ENCODE measurements around the gene PITRM1.

PITRM1 gene

GRCh38 chr10:3100093-3100792, 72.3 kb downstream of the PITRM1 start:
- no peak overlapping the region for H3K4me3 ChIP-seq (ENCODE audit: control insufficient read depth, low read depth, low read length)
- no peak for DNase-seq (ENCODE audit: low read depth)
- TF ChIP-seq CTCF (IDR thresholded peaks at IDR 0.05; ENCODE audit: control insufficient read depth, insufficient read depth, low read depth, low read length, missing control alignments), result no peak

GRCh38 chr10:3099291-3100092, 73.1 kb downstream of the PITRM1 start:
- no peak overlapping the region for H3K4me3 ChIP-seq (ENCODE audit: control insufficient read depth, low read depth, low read length)
- no peak for TF ChIP-seq CTCF (IDR thresholded peaks at IDR 0.05; ENCODE audit: control insufficient read depth, insufficient read depth, low read depth, low read length, missing control alignments)
- DNase-seq (ENCODE audit: low read depth), result peak; percentile 72

- DNase-seq (ENCODE audit: low read depth), result no peak
- no peak overlapping the region for H3K4me3 ChIP-seq (ENCODE audit: control insufficient read depth, low read depth, low read length)
- TF ChIP-seq CTCF (IDR thresholded peaks at IDR 0.05; ENCODE audit: control insufficient read depth, insufficient read depth, low read depth, low read length, missing control alignments), result no peak
Measured at GRCh38 chr10:3098689-3099088, 73.9 kb downstream of the PITRM1 start.

- H3K4me3 ChIP-seq (ENCODE audit: control insufficient read depth, low read depth, low read length), result no peak overlapping the region
- TF ChIP-seq CTCF (IDR thresholded peaks at IDR 0.05; ENCODE audit: control insufficient read depth, insufficient read depth, low read depth, low read length, missing control alignments), result no peak
- no peak for DNase-seq (ENCODE audit: low read depth)
Measured at GRCh38 chr10:3097160-3097559, 75.4 kb downstream of the PITRM1 start.

- H3K4me3 ChIP-seq (ENCODE audit: control insufficient read depth, low read depth, low read length), result peak overlapping the region; percentile 0
- no peak for DNase-seq (ENCODE audit: low read depth)
- TF ChIP-seq CTCF (IDR thresholded peaks at IDR 0.05; ENCODE audit: control insufficient read depth, insufficient read depth, low read depth, low read length, missing control alignments), result no peak
Measured at GRCh38 chr10:3096149-3096548, 76.4 kb downstream of the PITRM1 start.

GRCh38 chr10:3095373-3096139, 77.0 kb downstream of the PITRM1 start:
- TF ChIP-seq CTCF (IDR thresholded peaks at IDR 0.05; ENCODE audit: control insufficient read depth, insufficient read depth, low read depth, low read length, missing control alignments), result no peak
- peak; percentile 98 for DNase-seq (ENCODE audit: low read depth)
- H3K4me3 ChIP-seq (ENCODE audit: control insufficient read depth, low read depth, low read length), result no peak overlapping the region
